ENCODE data around the gene CSNK2A3.
A peak's percentile ranks its signal among the peaks of the same experiment; 100 is the strongest.
"Not testable (repeated sequence)": the region's sequence is repeated elsewhere in the genome, so short reads cannot be mapped to it uniquely, and the experiment has no call there.

CSNK2A3 gene

DNA sequence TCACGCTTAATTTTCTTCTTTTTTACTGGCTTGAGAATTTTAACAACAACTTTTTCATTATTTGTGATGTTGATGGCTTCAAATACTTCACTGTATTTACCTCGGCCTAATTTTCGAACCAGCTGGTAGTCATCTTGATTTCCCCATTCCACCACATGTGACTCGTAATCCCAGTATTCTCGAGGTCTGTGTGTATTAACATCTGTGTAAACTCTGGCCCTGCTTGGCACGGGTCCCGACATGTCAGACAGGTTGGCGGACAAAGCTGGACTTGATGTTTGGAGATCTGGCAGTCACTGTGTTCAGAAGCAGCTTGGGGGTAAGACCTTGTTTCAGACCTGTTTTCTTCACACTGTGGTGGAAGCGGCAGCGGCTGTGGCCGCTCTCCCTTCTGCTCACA is at the start of gene CSNK2A3:
TSS of gene CSNK2A3 (minus strand) at position 373 of the 400 bp plus-strand sequence. CDS start at position 242, 131 bp downstream.
- not testable (repeated sequence) for DNase-seq (ENCODE audit: low spot score)

DNA sequence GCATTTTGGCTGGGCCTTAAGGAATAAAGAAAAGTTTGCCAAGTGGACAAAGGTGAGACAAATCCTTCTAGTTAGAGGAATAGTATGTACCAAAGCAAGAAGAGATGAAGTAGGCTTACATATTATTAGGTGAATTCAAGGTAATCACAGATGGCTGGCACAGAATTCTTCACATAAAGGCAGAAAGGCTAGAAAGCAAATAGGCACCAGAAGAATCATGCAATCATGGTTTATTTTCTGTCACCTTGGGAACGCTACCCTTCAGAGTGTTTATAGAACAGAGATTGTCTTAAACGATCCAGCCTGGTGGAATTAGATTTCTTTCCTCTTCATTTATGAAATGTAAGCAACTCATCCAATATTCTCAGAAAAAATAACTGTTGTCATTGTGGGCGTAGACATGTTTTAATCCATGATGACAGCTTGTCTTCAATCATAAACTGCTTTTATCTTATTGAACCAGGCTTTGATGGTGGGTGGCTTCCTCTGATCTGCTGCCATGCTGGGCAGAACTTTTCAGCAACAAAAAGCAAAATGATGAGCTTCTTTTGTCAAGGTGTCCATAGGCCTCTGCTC is 49.0 kb upstream of the CSNK2A3 start:
- DNase-seq (ENCODE audit: low spot score): no peak

DNA sequence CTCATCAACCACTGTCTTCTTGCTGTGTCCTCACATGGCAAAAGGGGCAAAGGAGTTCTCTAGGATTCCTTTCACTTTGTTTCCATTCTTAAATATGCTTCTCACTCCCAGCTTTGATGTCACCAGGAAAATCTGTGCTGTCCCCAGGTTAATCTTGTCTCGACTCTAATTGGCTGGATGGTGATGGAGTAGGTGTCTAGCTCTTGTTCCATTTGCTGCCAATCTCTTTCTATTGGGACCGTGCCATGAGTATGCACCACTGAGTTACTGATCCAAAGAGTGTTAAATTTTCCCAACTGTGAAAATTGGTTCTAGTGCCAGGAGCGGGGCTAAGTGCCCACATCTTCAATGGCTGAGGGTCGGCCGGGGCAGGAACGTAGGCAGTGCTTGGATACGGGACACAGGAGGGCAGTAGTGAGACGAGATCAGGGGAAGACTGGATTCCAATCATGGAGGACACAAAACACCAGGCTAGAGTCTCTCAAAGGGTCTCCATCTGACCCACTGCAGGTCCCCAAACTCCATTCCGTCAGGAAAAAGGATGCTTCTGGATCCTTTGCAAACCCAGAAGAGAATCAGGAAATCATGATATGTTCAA is 47.7 kb upstream of the CSNK2A3 start:
- no peak for DNase-seq (ENCODE audit: low spot score)

DNA sequence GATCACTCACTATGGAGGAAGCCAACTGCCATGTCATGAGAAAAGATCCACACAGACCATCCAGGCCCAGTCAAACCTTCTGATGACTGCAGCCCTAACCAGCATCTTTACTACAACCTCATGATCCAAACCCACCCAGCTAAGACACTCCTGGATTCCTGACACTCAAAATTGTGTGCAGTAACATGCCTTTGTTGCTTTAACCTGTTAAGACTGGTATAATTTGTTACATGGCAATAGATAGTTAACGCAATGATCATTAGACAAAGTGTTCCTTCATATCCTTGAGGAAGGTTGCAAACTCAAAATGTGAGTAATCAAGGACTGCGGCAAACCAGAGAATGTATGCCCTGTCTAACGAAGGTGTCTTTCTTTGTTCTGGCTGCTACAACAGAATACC is 47.1 kb upstream of the CSNK2A3 start:
- DNase-seq (ENCODE audit: low spot score): no peak

DNA sequence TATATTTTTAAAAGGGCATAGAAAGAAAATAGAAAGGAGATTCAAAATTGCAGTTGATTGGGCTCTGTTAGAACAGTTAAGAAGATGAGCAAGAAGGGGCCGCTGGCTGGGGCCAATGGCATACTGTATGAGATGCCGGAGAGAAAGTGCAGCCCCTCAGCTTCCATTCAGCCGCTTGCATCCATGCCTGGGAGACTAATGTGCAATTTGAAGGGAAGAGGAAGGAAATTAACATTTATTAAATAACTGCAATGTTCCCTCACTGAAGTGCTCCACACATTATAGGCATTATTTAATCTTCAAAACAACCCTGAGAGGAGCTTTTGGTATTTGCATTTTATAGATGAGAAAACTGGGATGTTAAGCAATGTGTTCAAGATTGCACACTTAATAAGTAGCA is 44.7 kb upstream of the CSNK2A3 start:
- DNase-seq (ENCODE audit: low spot score): no peak

DNA sequence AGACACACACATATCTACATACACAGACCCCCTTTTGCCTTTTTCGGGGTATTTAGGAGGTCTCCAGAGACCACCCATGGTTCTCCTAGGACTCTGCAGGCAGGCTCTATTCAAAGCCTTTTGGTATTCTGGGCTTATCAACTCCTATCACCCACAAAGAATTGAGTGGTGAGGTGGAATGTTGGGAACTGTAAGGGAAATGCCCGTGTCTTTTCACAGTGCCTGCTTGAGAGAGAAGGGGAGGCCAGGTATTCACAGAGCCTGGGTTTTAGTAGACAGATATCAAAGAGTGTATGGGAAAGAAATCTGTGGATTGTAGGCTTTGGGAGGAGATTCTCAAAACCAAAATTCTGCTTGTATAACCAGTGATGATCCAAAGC is 44.0 kb upstream of the CSNK2A3 start:
- DNase-seq (ENCODE audit: low spot score): no peak

DNA sequence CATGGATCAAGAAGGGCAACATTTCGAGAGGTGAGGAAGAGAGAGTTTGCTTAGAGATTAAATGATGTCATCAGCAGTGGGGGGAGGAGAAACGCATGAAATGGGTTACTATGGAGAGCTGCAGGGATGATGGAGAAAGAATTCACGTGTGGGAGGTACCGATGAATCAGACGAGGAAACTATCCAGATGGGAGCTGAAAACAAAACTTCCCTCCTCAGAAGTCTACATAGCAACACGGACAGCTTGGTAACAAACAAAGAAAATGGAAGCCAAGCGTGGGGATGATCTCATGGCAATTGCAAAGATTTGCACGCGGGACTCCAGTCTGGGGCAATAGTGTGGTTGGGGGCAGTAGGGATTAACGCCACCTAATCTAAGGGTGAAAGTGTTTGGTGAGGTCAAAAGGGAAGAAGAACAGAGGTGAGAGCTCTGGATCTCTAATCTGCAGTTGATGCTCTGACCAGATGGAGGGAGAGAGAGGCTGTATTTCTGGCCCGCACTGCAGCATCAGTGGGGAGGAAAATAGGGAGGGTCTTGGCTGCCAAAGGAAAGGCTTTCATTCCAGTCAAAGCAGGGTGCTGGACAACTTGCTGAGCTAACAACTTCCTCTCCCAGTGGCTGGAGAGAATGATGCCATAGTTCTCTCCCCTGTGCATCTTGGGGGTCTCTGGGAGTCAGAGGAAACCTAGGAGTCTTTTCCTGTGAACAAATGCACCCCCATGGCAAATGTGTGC is 43.4 kb upstream of the CSNK2A3 start:
- DNase-seq (ENCODE audit: low spot score): peak; percentile 73

DNA sequence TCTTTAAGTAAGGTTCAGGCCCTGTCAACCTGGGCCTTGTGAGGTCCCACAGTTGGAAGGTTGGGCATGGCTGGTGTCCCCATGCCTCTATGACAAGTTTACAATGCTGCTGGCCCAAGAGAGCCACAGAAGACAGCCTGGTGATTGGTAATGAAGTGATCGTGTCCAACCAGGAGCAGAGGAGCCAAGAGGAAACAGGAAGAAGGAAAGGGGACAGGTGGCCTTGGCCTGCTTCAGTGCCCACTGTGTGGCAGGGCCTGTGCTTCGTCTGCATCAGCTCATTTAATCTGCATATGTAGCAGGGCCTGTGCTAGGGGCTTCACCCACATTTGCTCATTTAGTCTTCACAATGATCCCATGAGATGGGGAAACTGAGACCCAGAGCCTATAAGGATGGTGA is 42.1 kb upstream of the CSNK2A3 start:
- no peak for DNase-seq (ENCODE audit: low spot score)

DNA sequence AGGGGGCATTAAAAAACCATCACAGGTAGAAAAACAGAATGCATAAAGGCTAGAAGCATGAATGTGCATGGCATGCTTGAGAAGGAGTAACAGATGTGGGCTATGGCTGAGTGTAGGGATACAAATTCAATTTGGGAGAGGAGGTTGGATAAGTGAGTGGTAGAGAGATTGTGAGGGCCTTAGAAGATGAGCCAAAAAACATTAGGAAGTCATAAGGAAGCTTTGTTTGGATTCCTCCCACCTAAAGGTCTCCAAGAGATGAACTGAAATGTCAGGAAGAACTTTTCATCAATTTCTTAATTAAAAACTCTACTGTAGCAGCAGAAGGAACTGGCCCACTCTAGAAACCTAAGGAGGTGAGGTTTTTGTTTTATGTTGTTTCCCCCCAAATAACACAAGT is 41.2 kb upstream of the CSNK2A3 start:
- DNase-seq (ENCODE audit: low spot score): no peak

DNA sequence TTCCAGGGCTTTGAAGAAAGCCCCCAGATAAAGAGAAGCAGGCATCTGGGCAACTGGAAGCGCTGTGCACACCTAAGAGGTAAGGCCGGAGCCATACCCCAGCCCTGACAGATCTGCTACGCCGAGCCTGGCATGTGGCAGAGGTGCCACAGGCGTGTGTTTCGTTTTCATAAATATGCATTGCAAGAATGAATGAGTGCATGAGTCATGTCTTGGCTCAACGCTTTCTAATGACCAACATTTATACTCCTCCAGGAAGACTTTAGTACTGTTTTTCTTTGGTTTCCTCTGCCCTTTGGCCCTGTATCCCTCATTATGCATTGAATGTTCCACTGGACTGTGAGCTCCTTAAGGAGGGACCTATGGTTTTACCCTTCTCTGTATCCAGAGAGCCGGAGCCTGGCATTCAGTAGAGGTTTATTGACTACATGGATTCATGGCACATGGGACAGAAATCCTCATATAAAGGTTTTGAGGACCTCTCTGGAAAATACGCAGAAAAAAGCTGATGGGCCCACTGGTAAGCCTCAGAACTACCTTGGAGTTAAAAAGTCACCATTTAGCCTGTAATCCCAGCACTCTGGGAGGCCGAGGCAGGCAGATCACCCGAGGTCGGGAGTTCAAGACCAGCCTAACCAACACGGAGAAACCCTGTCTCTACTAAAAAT is 38.9 kb upstream of the CSNK2A3 start:
- peak; percentile 72 for DNase-seq (ENCODE audit: low spot score)

DNA sequence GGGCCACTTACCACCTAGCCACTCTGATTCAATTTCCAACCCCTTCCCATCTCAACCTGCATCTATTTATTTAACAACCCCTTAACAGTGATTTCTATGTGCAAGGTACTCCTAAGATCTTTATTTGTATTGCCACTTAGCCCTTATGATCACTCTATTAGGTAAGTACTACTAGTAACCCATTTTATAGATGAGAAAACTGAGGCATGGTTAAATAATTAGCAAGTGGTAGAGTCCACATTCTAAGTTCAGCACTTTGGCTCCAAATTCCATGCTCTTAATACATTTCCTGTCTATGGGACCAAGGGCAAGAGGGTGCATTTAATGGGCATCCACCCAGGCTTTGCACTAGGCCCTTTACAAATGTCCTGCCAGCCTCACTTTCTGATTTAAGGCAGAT is 38.1 kb upstream of the CSNK2A3 start:
- no peak for DNase-seq (ENCODE audit: low spot score)

DNA sequence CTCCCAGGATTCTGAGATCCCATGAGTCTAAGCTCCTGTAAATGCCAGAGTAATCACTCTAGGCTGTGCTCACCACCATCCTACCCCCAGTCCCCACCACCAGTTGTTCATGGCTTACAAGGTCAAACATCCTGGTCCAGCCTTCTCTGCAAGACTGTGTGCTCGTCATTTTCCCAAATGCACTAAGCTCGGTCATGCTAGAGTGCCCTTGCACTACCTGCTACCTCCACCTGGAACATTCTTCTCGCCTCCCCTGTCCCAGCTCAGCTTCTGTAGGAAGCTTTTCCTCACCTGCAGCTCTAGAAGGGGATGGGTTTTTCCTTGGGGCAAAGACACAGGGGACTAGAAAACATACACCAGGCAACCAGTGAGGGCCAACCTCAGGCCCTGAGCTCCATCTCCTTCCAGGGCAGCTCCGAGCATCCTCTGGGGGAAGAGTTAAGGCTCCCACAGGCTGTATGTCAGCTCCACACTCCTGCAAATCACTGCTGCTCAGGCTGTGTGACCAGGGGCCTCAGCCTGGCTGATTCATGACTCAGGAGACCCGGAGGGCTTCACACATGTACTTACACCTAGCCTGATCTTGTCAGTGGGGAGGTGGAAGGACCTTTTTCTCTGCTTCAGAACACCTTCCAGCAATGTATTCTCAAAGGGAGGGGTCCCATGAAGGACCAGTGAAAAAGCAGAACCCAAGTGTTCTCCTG is 37.2 kb upstream of the CSNK2A3 start:
- DNase-seq (ENCODE audit: low spot score): no peak

DNA sequence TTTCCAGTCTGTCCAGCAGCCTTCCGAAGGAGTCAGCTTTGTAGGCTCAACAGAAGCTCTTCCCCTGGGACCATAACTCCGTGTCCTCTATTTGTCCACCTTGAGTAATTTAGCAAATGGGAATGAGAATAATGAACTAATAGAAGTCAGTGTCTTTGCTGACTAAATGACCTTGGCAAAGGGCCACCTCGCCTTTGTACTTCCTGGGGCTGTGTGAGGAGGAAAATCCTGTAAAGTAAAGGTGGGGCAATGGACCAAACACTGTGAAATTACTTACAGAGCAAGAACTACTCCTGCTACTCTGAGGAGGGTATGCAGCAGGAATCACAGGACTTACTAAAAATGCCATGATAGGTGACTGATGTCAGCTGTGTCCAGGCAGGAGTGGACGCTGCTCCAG is 36.2 kb upstream of the CSNK2A3 start:
- DNase-seq (ENCODE audit: low spot score): no peak

DNA sequence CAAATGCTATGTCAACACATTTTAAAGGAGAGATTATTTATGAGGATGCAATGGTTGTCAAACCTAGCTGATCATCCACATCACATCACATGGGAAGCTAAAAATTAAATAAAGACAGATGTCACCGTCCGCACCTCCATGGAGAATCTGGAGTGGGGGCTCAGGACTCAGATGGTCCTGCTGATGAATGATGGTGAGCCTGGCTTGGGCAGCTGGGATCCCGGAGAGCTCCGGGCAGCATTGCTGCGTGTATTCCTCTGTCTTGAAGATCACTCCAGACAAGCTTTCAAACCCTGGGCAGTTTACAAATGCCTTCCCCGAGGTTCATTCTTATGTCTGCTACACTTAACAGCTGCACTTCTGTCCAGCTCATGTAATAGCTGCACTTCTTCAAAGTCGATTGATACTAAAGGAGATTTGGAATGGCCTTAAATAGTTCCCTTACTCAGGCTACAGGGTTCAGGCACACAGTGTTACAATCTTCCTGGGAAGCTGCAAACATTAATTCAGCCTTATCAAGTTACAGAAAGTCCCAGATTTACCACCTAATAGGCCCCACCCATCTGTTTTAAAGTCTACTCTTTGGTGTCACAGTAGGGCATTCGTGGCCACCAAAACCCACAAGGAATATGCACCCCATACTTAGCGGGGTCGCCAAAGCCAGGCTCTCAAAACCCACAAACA is 34.7 kb upstream of the CSNK2A3 start:
- DNase-seq (ENCODE audit: low spot score): no peak

DNA sequence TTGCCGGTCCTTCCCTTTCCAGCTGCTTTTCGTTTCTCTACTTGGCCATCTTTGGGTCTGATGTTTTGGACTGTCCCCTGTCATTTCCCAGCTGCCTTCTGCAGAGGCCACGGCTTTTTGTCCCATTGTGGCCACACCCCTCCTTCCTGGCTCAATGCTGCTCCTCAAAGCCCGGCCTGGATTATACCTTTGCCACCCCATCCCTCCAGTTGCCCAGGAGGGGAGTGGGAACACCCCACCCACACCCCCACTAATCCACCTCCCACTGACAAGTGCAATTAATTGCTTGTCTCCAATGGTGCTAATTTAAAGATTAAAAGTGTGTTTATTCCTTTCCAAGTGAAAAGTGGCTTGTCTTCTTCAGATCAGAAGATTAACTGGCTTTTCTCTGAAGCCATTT is 34.2 kb upstream of the CSNK2A3 start:
- no peak for DNase-seq (ENCODE audit: low spot score)

DNA sequence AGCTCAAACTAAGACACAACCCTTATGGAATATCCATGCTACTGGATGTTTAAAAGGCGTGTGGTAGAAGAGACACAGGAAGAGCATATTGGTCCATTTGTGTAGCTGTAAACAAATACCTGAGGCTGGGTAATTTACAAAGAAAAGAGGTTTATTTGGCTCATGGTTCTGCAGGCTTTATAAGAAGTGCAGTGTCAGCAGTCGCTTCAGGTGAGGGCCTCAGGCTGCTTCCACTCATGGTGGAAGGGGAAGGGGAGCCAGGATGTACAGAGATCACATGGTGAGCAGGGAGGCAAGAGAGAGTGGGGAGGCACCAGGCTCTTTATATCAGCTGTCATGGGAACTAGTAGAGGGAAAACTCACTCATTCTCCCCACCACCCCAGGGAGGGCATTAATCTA is 31.8 kb upstream of the CSNK2A3 start:
- no peak for DNase-seq (ENCODE audit: low spot score)

DNA sequence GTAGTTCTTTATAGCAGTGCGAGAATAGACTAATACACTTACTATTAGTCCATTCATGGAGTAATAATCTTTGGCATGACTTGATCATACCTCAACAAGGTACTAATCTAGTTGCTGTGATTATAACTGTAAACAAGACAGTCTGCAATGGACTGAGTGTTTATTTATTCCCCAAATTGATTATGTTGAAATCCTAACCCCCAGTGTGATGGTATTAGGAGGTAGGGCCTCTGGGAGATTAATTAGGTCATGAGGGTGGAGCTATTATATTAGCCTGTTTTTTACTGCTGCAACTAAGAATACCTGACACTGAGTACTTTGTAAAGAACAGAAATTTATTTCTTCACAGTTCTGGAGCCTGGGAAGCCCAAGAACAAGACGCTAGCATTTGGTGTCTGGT is 30.9 kb upstream of the CSNK2A3 start:
- no peak for DNase-seq (ENCODE audit: low spot score)

DNA sequence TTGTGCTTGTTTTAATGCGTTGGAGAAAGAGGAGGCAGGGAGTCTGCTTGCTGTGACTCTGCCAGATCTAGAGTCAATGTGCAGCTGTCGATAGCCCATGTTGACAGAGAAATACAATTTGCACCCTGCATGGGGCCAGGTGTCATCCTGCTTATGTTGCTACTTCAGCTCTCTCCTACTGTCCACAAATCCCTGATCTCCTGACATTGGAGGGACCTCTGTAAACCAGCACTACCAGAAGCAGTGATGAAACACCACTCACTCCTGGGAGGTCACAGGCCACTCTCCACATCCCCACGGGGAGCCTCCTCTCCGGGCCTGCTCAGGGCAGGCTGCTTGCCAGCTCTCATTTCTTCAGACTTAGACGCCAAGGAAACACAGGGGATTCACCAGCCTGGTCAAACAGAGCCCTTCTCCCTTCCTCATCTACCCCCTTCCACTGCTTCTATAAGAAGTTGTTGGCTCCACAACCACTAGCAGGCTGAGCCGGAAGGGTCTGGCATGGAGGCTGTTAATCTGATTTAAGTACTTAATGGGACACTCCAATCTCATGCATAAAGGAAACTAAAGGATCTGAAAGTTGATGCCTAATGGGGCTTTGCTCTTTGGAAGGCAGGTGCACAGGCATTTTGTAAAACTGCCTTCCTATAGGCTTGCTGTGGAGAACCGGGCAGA is 29.9 kb upstream of the CSNK2A3 start:
- no peak for DNase-seq (ENCODE audit: low spot score)

DNA sequence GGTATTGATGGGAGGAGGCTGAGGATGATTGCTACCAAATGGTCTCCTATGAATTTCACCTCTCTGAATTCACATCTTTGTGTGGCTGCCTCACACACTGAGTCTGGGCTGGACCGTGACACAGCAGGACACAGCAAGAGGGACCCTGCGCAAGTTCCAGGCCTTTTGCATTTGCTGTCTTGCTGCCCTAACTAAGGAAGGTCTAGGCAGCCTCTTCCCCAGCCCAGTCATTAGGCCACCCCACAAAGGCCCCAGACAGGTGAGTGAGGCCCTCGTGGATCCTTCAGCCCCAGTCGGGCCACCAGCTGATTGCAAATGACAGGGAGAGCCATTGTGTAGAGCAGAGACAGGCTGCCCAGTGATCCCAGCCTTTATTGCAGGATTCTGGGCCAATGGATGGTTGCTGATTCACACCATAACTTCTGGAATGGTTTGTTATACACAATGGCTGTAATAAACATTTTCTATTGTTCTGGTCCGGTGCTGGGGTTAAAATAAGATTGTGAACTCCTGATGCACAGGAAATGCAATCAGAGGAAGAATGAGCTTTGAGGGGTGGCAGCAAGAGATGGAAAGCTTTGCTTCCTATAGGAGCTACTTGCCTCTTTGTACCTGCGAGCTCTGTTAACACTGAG is 28.5 kb upstream of the CSNK2A3 start:
- DNase-seq (ENCODE audit: low spot score): no peak

DNA sequence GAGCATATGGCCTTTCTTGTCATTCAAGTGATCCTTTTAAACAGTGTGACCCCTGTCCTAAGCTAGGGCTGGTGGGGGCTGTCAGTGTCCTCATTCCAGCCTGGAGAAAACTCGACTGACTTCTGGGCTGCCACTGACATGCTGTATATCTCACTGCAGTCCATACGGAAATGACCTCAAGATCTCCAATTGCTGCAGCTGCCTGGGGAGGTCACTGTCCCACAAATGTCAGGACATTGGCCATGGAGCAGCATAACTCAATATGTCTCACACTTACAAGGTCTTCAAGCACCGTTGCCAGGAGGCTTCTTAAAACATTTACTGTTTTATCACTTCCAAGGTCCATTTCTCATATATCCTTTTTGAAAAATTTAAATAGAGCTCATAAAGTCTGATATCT is 27.8 kb upstream of the CSNK2A3 start:
- no peak for DNase-seq (ENCODE audit: low spot score)

DNA sequence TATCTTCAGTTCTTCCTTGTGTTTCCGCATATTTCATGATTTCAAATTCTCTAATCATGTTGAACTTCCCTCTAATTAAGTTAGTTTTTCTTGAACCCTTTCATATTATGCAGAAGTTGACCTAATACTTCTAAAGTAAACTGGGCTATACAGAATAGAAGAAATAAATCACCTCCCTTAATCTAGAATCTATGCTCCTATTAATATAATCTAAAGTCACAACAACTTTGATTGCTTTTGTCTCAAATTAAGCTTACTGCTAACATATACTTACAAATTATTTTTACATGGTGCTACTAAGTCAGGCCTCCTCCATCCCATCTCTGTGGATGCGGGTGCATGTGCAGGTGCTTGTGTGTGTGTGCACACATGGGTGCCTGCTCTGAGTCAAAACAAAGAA is 27.3 kb upstream of the CSNK2A3 start:
- no peak for DNase-seq (ENCODE audit: low spot score)
